ENCODE results near the gene CLRN3. TPM values are rescaled to one million over a fixed set of nuclear protein-coding genes. Genes with fewer than 3 reads are reported as not detected.

Gene CLRN3
- total and polyA plus RNA-seq, 5 experiments from 2014 or later = not detected

DNA sequence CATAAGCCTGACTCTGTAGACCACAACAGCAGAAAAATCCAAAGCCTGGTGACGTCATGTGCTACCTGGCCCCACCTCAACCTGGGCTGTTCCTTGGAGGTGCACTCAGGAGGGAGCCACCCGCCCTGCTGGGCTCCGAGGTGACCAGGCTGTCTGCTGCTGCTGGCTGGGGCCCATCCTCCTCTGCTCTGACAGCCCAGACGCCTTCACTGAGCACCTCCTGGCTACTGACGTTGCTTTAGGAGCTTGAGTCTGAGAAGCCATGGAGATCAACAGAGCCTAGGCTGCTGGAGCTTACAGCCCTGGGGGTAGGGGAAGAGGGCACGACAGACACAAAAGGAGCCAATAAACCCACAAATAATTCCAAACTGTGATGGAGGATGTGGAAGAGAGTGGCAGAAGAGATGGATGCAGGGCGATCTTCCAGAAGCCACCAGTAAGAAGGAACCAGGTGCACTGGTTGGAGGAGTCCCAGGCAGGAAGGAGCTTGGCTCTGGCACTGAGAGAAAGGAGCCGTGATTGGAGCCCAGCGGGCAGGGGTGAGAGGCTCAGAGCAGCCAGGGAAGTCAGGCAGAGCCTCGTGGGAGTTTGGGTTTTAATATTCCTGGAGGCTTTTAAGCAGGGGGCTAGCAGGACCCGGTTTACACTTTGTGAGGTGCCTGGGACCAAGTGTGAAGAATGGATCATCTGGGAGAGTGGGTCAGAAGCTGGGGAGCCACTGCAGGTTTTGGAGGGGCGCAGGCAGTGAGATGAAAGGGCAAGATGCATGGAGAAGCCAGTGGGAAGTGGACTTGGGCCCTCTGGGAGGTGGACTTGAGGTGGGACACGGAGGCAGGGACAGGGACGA is 12.5 kb upstream of the CLRN3 start:
- DNase-seq (no peak), ATAC-seq (no peak)
- Mint-ChIP-seq H3K36me3 (no peaks in the 10 kb centered on the region), H3K27ac (peak overlapping the region in 2 of 10 donors; percentile 53 to 55), H3K4me1 (peaks cover 0 to 7% (median 1%) of the 10 kb centered on the region in 4 donors), H3K27me3 (peaks cover 13 to 41% (median 36%) of the 10 kb centered on the region in 5 donors), H3K4me3 (peak overlapping the region in 8 of 10 donors; percentile 9 to 83 (median 63)), H3K9me3 (peaks cover 0 to 4% (median 0%) of the 10 kb centered on the region in 9 donors)
- POLR2A ChIA-PET = no interaction called here

DNA sequence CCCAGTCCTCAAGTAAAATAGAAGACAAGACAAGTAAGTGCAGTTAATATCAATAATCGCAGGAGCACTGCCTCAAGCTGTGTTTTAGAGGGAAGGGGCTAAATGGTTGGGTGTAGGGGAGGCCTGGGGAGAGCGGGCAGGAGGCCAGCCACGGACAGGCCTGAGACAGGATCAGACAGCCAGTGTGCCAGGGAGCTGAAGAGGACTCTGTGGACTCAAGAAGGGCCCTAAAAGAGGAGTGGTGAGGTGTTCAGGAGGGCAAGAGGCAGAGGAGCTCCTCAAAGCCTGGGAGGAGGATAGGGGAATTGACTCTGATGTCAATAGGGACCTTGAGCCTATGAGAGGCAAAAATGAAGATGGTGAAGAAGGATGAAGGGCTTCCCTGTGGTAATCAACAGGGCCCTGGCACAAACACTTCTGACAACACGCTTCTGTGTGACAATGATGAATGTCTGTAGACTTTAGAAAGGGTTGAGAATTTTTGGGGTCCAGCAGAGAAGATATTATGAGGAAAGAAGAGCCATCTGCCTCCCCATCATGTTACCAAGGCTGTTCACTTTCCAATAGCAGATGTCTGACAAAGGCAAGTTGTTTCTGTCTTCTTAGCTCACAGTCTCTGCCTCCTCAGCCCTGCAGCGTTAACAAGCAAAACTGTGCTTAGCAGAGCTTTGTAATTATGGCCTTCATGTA is 11.7 kb upstream of the CLRN3 start:
- Mint-ChIP-seq H3K36me3 (no peaks in the 10 kb centered on the region), H3K4me1 (peaks cover 0 to 7% (median 1%) of the 10 kb centered on the region in 4 donors), H3K27me3 (peaks cover 13 to 42% (median 39%) of the 10 kb centered on the region in 5 donors), H3K4me3 (peak overlapping the region in 2 of 10 donors; percentile 23 to 67), H3K9me3 (peaks cover 0 to 4% (median 0%) of the 10 kb centered on the region in 9 donors), H3K27ac (no peak overlapping the region)
- POLR2A ChIA-PET = no interaction called here
- ATAC-seq (no peak), DNase-seq (no peak)

DNA sequence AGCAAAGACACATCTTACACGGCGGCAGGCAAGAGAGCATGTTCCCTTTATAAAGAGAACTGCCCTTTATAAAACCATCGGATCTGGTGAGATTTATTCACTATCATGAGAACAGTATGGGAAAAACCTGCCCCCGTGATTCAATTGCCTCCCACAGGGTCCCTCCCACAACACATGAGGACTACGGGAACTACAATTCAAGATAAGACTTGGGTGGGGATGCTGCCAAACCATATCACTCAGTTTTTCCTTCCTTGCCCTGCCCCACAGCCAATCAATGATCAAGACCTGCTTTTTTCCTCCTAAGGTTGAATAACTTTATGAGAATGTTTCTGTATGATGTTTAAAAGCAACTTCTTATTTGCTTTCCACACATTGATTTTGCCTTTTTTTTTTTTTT is 11.0 kb upstream of the CLRN3 start:
- Mint-ChIP-seq H3K4me1 (peaks cover 0 to 7% (median 0%) of the 10 kb centered on the region in 4 donors), H3K4me3 (no peak overlapping the region), H3K9me3 (peaks cover 0 to 4% (median 0%) of the 10 kb centered on the region in 9 donors), H3K27me3 (peaks cover 10 to 42% (median 34%) of the 10 kb centered on the region in 5 donors), H3K36me3 (no peaks in the 10 kb centered on the region), H3K27ac (no peak overlapping the region)
- POLR2A ChIA-PET = no interaction called here
- DNase-seq (no peak), ATAC-seq (no peak)

DNA sequence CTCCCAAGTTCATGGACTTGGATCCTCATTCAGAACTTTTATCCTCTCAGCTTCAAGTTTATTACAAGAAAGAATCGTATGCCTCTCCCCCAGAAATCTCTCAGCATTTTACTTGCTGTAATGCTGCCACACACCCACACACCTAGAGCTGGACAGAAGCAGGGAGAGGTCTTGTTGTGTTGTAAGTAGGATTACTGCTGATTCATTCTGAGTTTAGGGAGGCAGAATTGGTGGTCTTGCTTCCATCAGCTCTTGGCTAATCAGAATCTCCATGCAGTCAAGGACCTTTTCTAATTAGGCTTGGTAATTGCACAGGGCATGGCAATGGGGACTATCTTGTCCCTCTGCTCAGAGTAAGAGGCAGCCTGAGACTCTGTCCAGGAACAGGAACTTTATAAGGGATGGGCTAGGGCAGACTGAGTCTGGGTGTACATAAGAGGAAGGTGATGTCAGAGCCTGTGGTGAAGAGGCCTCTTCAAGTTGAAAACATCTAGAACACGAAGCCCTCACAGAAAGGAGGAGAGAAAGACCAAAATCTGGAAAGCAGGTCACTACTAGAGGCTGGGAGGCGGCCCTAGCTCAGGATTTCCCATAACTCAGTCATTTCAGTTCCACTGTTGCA is 7.1 kb upstream of the CLRN3 start:
- ATAC-seq = no peak
- POLR2A ChIA-PET = no interaction called here
- Mint-ChIP-seq H3K9me3 (peaks cover 0 to 11% (median 0%) of the 10 kb centered on the region in 9 donors), H3K36me3 (no peaks in the 10 kb centered on the region), H3K4me1 (no peaks in the 10 kb centered on the region), H3K4me3 (no peak overlapping the region), H3K27me3 (peaks cover 9 to 34% (median 16%) of the 10 kb centered on the region in 5 donors), H3K27ac (no peak overlapping the region)
- DNase-seq = no peak

DNA sequence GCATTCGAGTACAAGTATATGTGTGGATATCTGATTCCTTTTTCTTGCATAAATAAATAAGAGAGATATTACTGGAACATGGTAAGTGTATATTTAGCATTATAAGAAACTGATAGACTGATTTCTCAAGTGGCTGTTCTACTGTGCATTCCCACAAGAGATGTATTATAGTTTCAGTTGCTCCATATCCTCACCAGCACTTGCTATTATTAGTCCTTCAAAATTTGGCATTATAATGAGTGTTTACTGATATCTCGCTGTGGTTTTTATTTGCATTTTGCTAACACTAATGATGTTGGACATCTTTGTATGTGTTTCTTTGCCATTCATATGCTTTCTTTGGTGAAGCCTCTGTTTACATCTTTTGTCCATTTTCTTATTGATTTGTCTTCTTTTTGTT is 4.4 kb upstream of the CLRN3 start:
- no peak for ATAC-seq
- POLR2A ChIA-PET = no interaction called here
- Mint-ChIP-seq H3K36me3 (no peaks in the 10 kb centered on the region), H3K27me3 (peaks cover 5 to 28% (median 14%) of the 10 kb centered on the region in 5 donors), H3K9me3 (peaks cover 0 to 11% (median 0%) of the 10 kb centered on the region in 9 donors), H3K4me1 (no peaks in the 10 kb centered on the region), H3K27ac (no peak overlapping the region), H3K4me3 (no peak overlapping the region)
- DNase-seq = no peak

DNA sequence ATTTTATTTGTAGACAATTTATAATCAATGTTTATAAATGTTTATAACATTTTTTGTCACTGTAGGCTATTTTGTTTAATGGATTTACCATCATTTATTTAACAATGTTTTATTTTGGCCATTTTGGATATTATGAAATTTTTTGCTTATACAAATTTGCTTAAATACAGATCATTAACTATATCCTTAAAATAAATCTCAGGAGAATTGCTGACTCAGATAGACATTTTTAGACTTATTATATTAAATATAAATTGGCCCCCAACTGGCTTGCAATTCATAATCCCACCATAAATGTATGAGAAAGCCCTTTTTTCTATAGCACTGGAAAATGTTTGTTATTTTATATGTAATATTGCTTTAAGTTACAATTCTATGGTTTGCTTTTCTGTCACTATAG is 3.8 kb upstream of the CLRN3 start:
- Mint-ChIP-seq H3K4me3 (no peak overlapping the region), H3K9me3 (peaks cover 0 to 11% (median 0%) of the 10 kb centered on the region in 9 donors), H3K27me3 (peaks cover 5 to 28% (median 14%) of the 10 kb centered on the region in 5 donors), H3K27ac (no peak overlapping the region), H3K4me1 (no peaks in the 10 kb centered on the region), H3K36me3 (no peaks in the 10 kb centered on the region)
- DNase-seq = no peak
- ATAC-seq = no peak
- POLR2A ChIA-PET = no interaction called here

DNA sequence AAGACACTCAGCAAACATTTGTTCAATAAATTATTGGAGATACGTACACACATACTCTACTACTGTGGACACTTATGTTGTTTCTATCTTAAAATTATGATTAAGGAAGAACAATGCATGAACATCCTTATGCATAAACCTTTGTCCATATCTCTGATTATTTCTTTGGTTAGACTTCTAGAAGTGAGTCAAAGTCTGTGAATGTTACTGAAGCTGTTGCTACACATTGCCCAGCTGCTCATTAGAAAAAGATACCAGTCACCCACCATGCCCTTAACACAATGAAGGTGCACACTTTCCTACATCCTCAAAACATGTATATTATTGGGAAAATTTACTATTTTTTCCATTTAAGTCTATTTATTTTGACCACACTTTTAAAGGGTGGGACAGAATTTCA is 1.4 kb upstream of the CLRN3 start:
- DNase-seq = no peak
- POLR2A ChIA-PET = no interaction called here
- no peak overlapping the region for H3K27ac Mint-ChIP-seq
- peaks cover 0 to 3% (median 0%) of the 10 kb centered on the region in 4 donors for H3K4me1 Mint-ChIP-seq
- no peak for ATAC-seq
- no peaks in the 10 kb centered on the region for H3K36me3 Mint-ChIP-seq
- H3K9me3 Mint-ChIP-seq = peaks cover 0 to 11% (median 0%) of the 10 kb centered on the region in 9 donors
- no peak overlapping the region for H3K4me3 Mint-ChIP-seq
- peaks cover 0 to 18% (median 6%) of the 10 kb centered on the region in 5 donors for H3K27me3 Mint-ChIP-seq

DNA sequence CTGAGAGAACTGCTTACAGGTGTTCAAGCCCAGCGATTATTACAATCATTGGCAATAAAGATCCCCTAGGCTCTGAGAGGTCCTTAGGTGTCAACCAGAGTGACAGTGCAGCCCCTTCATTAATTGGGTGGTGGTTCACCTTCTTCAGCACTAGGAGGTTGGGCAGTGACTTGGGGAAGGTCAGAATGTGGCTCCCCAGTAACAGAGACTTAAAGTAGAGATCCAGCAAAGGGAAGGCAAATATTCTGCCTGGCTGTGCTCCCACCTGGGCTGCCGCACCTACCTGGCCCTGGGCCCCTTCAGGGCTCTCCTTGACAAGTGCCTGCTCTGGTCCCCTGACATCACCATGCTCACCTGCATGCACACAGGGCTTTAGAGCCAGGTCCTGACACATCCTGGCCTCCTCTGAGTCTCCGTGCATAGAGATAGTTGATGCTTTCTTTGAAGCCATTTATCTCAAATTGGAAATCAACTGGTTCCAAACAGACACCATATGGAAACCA is 1.9 kb downstream of the CLRN3 start:
- H3K27me3 Mint-ChIP-seq = peaks cover 0 to 14% (median 7%) of the 10 kb centered on the region in 5 donors
- no peak for DNase-seq
- H3K27ac Mint-ChIP-seq = no peak overlapping the region
- H3K36me3 Mint-ChIP-seq = no peaks in the 10 kb centered on the region
- POLR2A ChIA-PET = no interaction called here
- peaks cover 0 to 3% (median 0%) of the 10 kb centered on the region in 4 donors for H3K4me1 Mint-ChIP-seq
- ATAC-seq = no peak
- no peak overlapping the region for H3K4me3 Mint-ChIP-seq
- no peaks in the 10 kb centered on the region for H3K9me3 Mint-ChIP-seq

DNA sequence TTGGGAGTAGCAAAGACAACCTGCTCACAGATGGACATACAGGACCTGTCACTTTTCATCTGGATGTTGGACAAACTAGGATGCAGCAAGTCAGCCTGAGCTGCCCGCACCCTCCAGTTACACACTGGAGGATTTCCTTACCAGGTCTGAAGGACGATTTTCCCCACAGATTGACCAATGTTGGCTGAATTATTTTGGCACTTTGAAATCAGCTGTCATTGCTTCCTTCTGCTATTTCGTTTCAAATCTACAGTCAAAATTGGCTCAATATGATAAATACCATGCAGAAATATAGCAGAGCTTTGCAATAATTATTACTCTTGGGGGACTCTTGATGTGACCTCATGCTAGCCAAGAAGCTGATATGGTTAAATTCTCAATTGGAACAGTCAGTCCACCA is 2.5 kb downstream of the CLRN3 start:
- no peak overlapping the region for H3K27ac Mint-ChIP-seq
- H3K36me3 Mint-ChIP-seq = no peaks in the 10 kb centered on the region
- H3K9me3 Mint-ChIP-seq = no peaks in the 10 kb centered on the region
- no peak for ATAC-seq
- peaks cover 0 to 3% (median 0%) of the 10 kb centered on the region in 4 donors for H3K4me1 Mint-ChIP-seq
- POLR2A ChIA-PET = no interaction called here
- no peak for DNase-seq
- H3K4me3 Mint-ChIP-seq = no peak overlapping the region
- peaks cover 0 to 14% (median 7%) of the 10 kb centered on the region in 5 donors for H3K27me3 Mint-ChIP-seq

GRCh38 chr10:127889605-127890195 is 3.0 kb downstream of the CLRN3 start:
- Mint-ChIP-seq H3K27ac (no peak overlapping the region), H3K36me3 (no peaks in the 10 kb centered on the region), H3K27me3 (peaks cover 0 to 9% (median 7%) of the 10 kb centered on the region in 5 donors), H3K9me3 (no peaks in the 10 kb centered on the region), H3K4me3 (no peak overlapping the region), H3K4me1 (peaks cover 0 to 3% (median 0%) of the 10 kb centered on the region in 4 donors)
- DNase-seq = no peak
- POLR2A ChIA-PET = no interaction called here
- no peak for ATAC-seq

- DNase-seq (no peak), ATAC-seq (no peak)
- peaks cover 0 to 3% (median 0%) of the 10 kb centered on the region in 4 donors for H3K4me1 Mint-ChIP-seq
- H3K9me3 Mint-ChIP-seq = no peaks in the 10 kb centered on the region
- POLR2A ChIA-PET = no interaction called here
- H3K36me3 Mint-ChIP-seq = no peaks in the 10 kb centered on the region
- H3K4me3 Mint-ChIP-seq = no peak overlapping the region
- peaks cover 0 to 8% (median 4%) of the 10 kb centered on the region in 5 donors for H3K27me3 Mint-ChIP-seq
- H3K27ac Mint-ChIP-seq = no peak overlapping the region
Observed at GRCh38 chr10:127888521-127889312, 4.0 kb downstream of the CLRN3 start.

All from naive thymus-derived CD8-positive, alpha-beta T cell (primary cell).